ENCODE results near the gene HMCN2.

Gene HMCN2

DNA sequence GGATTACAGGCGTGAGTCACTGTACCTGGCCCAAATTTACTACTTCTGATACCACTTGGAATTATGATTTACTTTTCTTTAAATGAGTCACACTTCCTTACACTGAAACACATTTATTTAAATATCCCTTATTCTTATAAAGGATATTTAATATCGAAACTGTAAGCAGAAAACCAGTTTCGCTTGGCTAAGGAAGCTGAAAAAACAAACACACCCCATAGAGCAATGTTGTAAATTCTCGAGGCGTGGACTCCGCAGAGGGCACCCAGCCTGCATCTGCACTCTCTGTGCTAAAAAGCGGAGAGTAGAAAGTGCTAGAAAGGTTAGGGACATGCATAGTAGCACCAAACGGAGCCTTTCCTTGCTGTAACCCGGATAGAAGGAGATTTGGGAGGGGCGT lies 86.5 kb downstream of the HMCN2 start:
- no peak overlapping the region for H3K4me3 ChIP-seq (ENCODE audit: low read length)
- TF ChIP-seq, protein P1, sequence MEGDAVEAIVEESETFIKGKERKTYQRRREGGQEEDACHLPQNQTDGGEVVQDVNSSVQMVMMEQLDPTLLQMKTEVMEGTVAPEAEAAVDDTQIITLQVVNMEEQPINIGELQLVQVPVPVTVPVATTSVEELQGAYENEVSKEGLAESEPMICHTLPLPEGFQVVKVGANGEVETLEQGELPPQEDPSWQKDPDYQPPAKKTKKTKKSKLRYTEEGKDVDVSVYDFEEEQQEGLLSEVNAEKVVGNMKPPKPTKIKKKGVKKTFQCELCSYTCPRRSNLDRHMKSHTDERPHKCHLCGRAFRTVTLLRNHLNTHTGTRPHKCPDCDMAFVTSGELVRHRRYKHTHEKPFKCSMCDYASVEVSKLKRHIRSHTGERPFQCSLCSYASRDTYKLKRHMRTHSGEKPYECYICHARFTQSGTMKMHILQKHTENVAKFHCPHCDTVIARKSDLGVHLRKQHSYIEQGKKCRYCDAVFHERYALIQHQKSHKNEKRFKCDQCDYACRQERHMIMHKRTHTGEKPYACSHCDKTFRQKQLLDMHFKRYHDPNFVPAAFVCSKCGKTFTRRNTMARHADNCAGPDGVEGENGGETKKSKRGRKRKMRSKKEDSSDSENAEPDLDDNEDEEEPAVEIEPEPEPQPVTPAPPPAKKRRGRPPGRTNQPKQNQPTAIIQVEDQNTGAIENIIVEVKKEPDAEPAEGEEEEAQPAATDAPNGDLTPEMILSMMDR (conservative IDR thresholded peaks at IDR 0.05; ENCODE audit: low read depth, low read length), result no peak
- no peak for DNase-seq (ENCODE audit: low read depth)

DNA sequence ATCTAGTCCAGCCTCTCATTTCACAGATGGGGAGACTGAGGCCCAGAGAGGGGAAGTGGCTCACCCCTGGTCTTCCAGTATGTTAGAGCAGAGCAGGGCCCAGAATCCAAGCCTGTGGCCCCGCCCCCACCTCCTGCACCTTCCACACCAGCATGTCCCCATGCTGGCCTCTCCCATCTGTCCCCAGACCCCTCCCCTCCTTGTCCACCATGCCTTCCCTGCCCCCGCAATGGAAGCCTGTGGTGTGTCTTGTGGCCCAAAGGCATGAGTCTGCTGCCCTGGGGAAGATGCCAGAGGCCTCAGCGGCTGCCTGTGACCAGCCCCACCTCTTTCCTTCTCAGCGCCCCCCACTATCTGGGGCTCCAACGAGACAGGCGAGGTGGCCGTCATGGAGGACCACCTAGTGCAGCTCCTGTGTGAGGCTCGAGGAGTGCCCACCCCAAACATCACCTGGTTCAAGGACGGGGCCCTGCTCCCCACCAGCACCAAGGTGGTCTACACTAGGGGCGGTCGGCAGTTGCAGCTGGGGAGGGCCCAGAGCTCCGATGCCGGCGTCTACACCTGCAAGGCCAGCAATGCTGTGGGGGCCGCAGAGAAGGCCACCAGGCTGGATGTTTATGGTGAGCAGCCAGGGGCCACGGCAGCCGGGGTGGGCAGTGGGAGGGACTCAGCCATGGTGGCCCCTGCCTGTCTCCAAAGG lies 87.2 kb downstream of the HMCN2 start:
- no peak for DNase-seq (ENCODE audit: low read depth)
- TF ChIP-seq, protein P1 (conservative IDR thresholded peaks at IDR 0.05; ENCODE audit: low read depth, low read length), result no peak
- H3K4me3 ChIP-seq (ENCODE audit: low read length), result no peak overlapping the region

DNA sequence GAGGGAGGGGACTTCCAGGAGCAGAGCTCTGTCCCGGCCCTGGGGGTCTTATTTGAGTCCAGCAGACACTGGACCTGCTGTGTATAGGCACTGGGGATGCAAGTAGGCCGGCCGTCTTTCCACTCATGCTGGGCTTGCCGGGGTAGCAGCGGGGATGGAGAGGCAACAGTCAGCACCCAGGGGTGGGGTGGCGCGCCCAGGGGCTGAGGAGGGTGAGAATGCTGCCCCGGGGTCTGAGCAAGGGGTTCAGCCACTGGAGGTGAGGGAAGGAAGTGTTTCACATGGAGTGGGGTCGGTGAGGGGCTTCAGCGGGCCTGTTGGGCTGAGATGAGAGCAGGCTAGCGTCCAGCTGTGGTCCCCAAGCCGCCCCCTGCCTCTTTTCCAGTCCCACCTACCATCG lies 88.8 kb downstream of the HMCN2 start:
- no peak overlapping the region for H3K4me3 ChIP-seq (ENCODE audit: low read length)
- DNase-seq (ENCODE audit: low read depth), result no peak
- TF ChIP-seq, protein P1 (conservative IDR thresholded peaks at IDR 0.05; ENCODE audit: low read depth, low read length), result no peak

DNA sequence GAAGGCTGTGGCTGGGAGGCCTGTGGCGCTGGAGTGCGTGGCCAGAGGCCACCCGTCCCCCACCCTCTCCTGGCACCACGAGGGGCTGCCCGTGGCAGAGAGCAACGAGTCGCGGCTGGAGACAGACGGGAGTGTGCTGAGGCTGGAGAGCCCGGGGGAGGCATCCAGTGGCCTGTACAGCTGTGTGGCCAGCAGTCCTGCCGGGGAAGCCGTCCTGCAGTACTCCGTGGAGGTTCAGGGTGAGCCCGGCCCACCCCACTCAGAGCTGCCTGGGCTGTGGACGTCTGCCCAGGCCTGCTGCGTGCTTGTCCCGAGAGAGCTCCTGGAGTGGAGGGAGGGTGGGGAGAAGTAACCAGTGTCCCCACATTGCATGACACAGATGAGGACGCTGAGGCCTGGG lies 89.2 kb downstream of the HMCN2 start:
- DNase-seq (ENCODE audit: low read depth), result no peak
- no peak overlapping the region for H3K4me3 ChIP-seq (ENCODE audit: low read length)
- TF ChIP-seq, protein P1 (conservative IDR thresholded peaks at IDR 0.05; ENCODE audit: low read depth, low read length), result no peak

DNA sequence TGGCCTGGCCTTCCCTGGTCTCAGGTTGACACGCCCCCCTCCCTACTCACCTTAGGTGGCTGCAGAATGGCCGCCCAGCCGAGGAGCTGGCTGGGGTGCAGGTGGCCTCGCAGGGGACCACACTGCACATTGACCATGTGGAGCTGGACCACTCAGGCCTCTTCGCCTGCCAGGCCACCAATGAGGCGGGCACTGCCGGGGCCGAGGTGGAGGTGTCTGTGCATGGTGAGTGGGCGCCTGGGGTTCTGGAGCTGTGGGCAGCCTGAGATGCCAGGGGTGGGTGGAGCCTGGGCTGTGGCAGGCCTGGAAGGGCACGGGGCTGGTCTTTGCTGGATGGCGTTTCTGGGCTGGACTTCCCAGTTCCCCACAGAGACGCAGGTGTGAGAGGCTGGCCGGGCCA lies 90.5 kb downstream of the HMCN2 start:
- H3K4me3 ChIP-seq (ENCODE audit: low read length), result no peak overlapping the region
- TF ChIP-seq, protein P1 (conservative IDR thresholded peaks at IDR 0.05; ENCODE audit: low read depth, low read length), result no peak
- DNase-seq (ENCODE audit: low read depth), result no peak

DNA sequence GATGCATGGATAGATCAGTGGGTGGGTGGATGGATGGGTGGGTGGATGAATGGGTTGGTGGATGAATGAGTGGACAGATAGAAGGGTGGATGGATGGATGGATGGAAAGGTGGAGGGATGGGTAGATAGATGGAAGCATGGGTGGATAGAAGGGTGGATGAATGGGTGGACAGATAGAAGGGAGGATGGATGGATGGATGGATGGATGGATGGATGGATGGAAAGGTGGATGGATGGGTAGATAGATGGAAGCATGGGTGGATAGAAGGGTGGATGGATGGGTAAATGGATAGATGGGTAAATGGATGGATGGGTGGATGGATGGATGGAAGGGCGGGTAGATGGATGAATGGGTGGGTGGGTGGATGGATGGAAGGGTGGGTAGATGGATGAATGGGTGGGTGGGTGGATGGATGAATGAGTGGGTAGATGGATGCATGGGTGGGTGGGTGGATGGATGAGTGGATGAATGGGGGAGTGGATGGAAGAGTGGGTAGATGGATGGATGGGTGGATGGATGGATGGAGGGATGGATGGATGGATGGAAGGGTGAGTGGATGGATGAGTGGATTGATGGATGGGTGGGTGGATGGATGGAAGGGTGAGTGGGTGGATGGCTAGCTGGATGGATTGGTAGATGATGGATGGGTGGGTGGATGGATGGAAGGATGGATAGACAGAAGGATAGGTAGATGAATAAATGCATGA lies 91.5 kb downstream of the HMCN2 start:
- DNase-seq (ENCODE audit: low read depth), result no peak
- TF ChIP-seq, protein P1 (conservative IDR thresholded peaks at IDR 0.05; ENCODE audit: low read depth, low read length), result no peak

DNA sequence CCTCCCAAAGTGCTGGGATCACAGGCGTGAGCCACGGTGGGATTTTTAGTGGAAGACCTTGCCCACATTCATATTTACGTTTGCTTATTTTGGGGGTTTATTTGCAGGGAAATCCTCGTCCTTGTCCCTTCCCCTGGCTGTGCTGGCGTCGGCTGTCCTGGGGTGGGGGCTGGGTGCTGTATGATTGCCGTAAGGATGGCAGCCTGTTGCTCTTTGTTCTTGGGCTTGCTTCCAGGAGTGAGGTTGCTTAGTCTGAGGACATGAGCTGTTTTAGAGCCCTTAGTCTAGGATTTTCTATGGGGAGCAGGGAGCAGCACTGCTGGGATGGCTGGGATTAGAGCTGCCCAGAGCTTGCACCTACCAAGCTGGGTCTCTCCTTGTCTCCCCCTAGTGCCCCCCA lies 93.4 kb downstream of the HMCN2 start:
- TF ChIP-seq, protein P1 (conservative IDR thresholded peaks at IDR 0.05; ENCODE audit: low read depth, low read length), result no peak
- DNase-seq (ENCODE audit: low read depth), result no peak
- no peak overlapping the region for H3K4me3 ChIP-seq (ENCODE audit: low read length)

More for the DNA sequence above, 91.5 kb downstream of the HMCN2 start:
- H3K4me3 ChIP-seq (ENCODE audit: low read length), result no peak overlapping the region

Measured in retinal pigment epithelial cell (primary cell).